Measurements from ENCODE around the gene SLC39A9.

The SLC39A9 gene

GRCh38 chr14:69500736-69501135 is 102.2 kb downstream of the SLC39A9 start:
- DNase-seq (ENCODE audit: low read depth), result no peak

- DNase-seq (ENCODE audit: low read depth), result no peak
These were observed 102.9 kb downstream of the SLC39A9 start for GRCh38 chr14:69501423-69501838.

GRCh38 chr14:69504775-69505174 is 106.3 kb downstream of the SLC39A9 start:
- DNase-seq (ENCODE audit: low read depth), result no peak

GRCh38 chr14:69505338-69506240 is 107.1 kb downstream of the SLC39A9 start:
- no peak for DNase-seq (ENCODE audit: low read depth)

GRCh38 chr14:69506241-69506595 is 107.7 kb downstream of the SLC39A9 start:
- no peak for DNase-seq (ENCODE audit: low read depth)
